ENCODE results near the gene TUB. TPM values are rescaled to one million over a fixed set of nuclear protein-coding genes. Genes with fewer than 3 reads are reported as not detected.

The TUB gene
- total RNA-seq = 14.1 to 17.2 TPM (median 14.3 TPM) in 3 replicates
- long read RNA-seq, partial matches to known transcripts = 0 of 9 reads
- long read RNA-seq, other reads (novel, unspliced or antisense) = 9 of 9 reads

- Mint-ChIP-seq H3K9me3 (ENCODE audit: low read depth) (no peaks in the 10 kb centered on the region), H3K4me3 (ENCODE audit: unreplicated experiment) (peak within 1 kb of the TSS; percentile 75)
- DNase-seq (ENCODE audit: low spot score) = peak; percentile 69
These were observed at the start of gene TUB for GRCh38 chr11:8080674-8081590. Gene TUB, plus strand, starts transcription at chr11:8081211. Its CDS starts 300 bp downstream, at chr11:8081511.

GRCh38 chr11:8031248-8032115, 49.5 kb upstream of the TUB start:
- Mint-ChIP-seq H3K4me3 (ENCODE audit: unreplicated experiment) (no peak overlapping the region), H3K36me3 (ENCODE audit: low read depth) (peaks cover 2% of the 10 kb centered on the region), H3K27me3 (ENCODE audit: low read depth) (peaks cover 25% of the 10 kb centered on the region), H3K27ac (ENCODE audit: unreplicated experiment) (no peak overlapping the region), H3K4me1 (ENCODE audit: low read depth) (peaks cover 13% of the 10 kb centered on the region), H3K9me3 (ENCODE audit: low read depth) (no peaks in the 10 kb centered on the region)
- TF ChIP-seq CTCF (IDR thresholded peaks at IDR 0.05) = no peak
- DNase-seq (ENCODE audit: low spot score) = peak; percentile 86

More at GRCh38 chr11:8080674-8081590, at the start of gene TUB:
- H3K4me1 Mint-ChIP-seq (ENCODE audit: low read depth) = peaks cover 30% of the 10 kb centered on the region
- TF ChIP-seq CTCF (IDR thresholded peaks at IDR 0.05) = peak; percentile 17
- H3K27me3 Mint-ChIP-seq (ENCODE audit: low read depth) = peaks cover 4% of the 10 kb centered on the region
- no peaks in the 10 kb centered on the region for H3K36me3 Mint-ChIP-seq (ENCODE audit: low read depth)
- peak within 1 kb of the TSS; percentile 55 for H3K27ac Mint-ChIP-seq (ENCODE audit: unreplicated experiment)

- Mint-ChIP-seq H3K27me3 (ENCODE audit: low read depth) (peaks cover 29% of the 10 kb centered on the region), H3K36me3 (ENCODE audit: low read depth) (peaks cover 2% of the 10 kb centered on the region), H3K4me1 (ENCODE audit: low read depth) (peaks cover 13% of the 10 kb centered on the region), H3K4me3 (ENCODE audit: unreplicated experiment) (no peak overlapping the region), H3K27ac (ENCODE audit: unreplicated experiment) (no peak overlapping the region), H3K9me3 (ENCODE audit: low read depth) (no peaks in the 10 kb centered on the region)
- DNase-seq (ENCODE audit: low spot score) = peak; percentile 55
- TF ChIP-seq CTCF (IDR thresholded peaks at IDR 0.05) = no peak
These were observed 48.9 kb upstream of the TUB start for GRCh38 chr11:8032122-8032521.

GRCh38 chr11:8032576-8033304, 48.3 kb upstream of the TUB start:
- peaks cover 13% of the 10 kb centered on the region for H3K4me1 Mint-ChIP-seq (ENCODE audit: low read depth)
- no peak overlapping the region for H3K27ac Mint-ChIP-seq (ENCODE audit: unreplicated experiment)
- H3K27me3 Mint-ChIP-seq (ENCODE audit: low read depth) = peaks cover 35% of the 10 kb centered on the region
- H3K36me3 Mint-ChIP-seq (ENCODE audit: low read depth) = peaks cover 2% of the 10 kb centered on the region
- DNase-seq (ENCODE audit: low spot score) = peak; percentile 56
- H3K4me3 Mint-ChIP-seq (ENCODE audit: unreplicated experiment) = no peak overlapping the region
- H3K9me3 Mint-ChIP-seq (ENCODE audit: low read depth) = no peaks in the 10 kb centered on the region
- no peak for TF ChIP-seq CTCF (IDR thresholded peaks at IDR 0.05)

Data from chondrocyte (in vitro differentiated cells).